Transverse colon (tissue), 4 donors: ENCODE measurements around the gene C6orf163. TPM values are rescaled to one million over a fixed set of nuclear protein-coding genes. Genes with fewer than 3 reads are reported as not detected.
"Not testable (repeated sequence)": the region's sequence is repeated elsewhere in the genome, so short reads cannot be mapped to it uniquely, and the experiment has no call there.

ENCODE experiments used
- DNase-seq: peaks from one replicate; pipeline ENCODE4 v3.0.0-alpha.2; 2019
- H3K27ac ChIP-seq, 4 donors: fragments of 200-600 bp; sonication (generic); 2 replicates each; pipeline ENCODE4 v1.5.1; 2016 to 2018; ENCODE audit warnings: inconsistent platforms in 4 of 4
- H3K27me3 ChIP-seq: fragments of 200-600 bp; sonication (generic); 2 replicates; pipeline ENCODE4 v1.5.1; 2017; ENCODE audit warnings: inconsistent platforms
- H3K36me3 ChIP-seq, 4 donors: fragments of 200-600 bp; sonication (generic); 2 replicates each; pipeline ENCODE4 v1.5.1; 2017 to 2019; ENCODE audit warnings: inconsistent platforms in 4 of 4
- H3K4me1 ChIP-seq, 4 donors: fragments of 200-600 bp; sonication (generic); 2 replicates each; pipeline ENCODE4 v1.5.1; 2017 to 2020; ENCODE audit warnings: inconsistent platforms in 4 of 4
- H3K4me3 ChIP-seq, 4 donors: fragments of 200-600 bp; sonication (generic); 1 replicate in 1 of 4; 2 replicates in 3 of 4; pipeline versions ENCODE4 v1.5.1 to v1.6.1; 2017 to 2019; ENCODE audit warnings: inconsistent platforms in 4 of 4
- H3K9me3 ChIP-seq, 2 donors: fragments of 200-600 bp; sonication (generic); 2 replicates each; pipeline ENCODE4 v1.5.1; 2017 to 2019; ENCODE audit warnings: inconsistent platforms in 2 of 2
- EP300 ChIP-seq: sonication (generic); formaldehyde crosslinking; IDR thresholded peaks from one replicate; pipeline ENCODE4 v1.6.1; 2017; ENCODE audit warnings: antibody characterized with exemption, low read depth
- POLR2A ChIP-seq: fragments of 450-650 bp; IDR thresholded peaks from one replicate; pipeline ENCODE4 v1.6.1; 2016; ENCODE audit warnings: antibody characterized with exemption, mild to moderate bottlenecking, moderate library complexity
- POLR2AphosphoS5 ChIP-seq, 3 donors: sonication (generic); formaldehyde crosslinking; IDR thresholded peaks; one replicate each; pipeline ENCODE4 v1.6.1; 2016; ENCODE audit warnings: antibody characterized with exemption in 3 of 3
- WGBS, 2 donors: methylation state at CpG; one replicate each; pipeline ENCODE4 v1.1.5; 2018; ENCODE audit warnings: low coverage in 1 of 2; 5-methylcytosine and 5-hydroxymethylcytosine counted together
- in situ Hi-C, 4 donors: fragments of 200-750 bp; cut with MboI; loops; one replicate each; pipeline versions ENCODE4 v1.15.0 to v1.15.1; 2017; ENCODE audit warnings: low sequenced_read_pairs in 3 of 4, low pct_ligation_motif_present in 1 of 4, low pct_unique_long_range_greater_than_20kb in 1 of 4
- intact Hi-C: fragments of 100-400 bp; cut with DNase I; formaldehyde crosslinking; loops from one replicate; pipeline ENCODE4 v1.15.1; 2023; ENCODE audit warnings: low total_unique reads
- total RNA-seq, 4 donors: library from RNA; depleted of rRNA; stranded (reverse); fragments of >200 nt; gene quantifications; one replicate each; pipeline ENCODE4 v1.1.0, GENCODE V29; 2016
- TF ChIP-seq, protein P1 (sequence below), 5 experiments: fragments of 200-600 bp in 3 of 5; fragments of 450-650 bp in 2 of 5; sonication (generic) in 3 of 5; IDR thresholded peaks; 1 replicate in 2 of 5; 2 replicates in 3 of 5; pipeline ENCODE4 v1.5.1; 2016 to 2017; ENCODE audit warnings: antibody characterized with exemption in 5 of 5, inconsistent platforms in 3 of 5, mild to moderate bottlenecking in 2 of 5, moderate library complexity in 1 of 5

The C6orf163 gene
- total RNA-seq, 4 donors from 2014 or later, result 3.0 to 14.4 (median 6.6) TPM

DNA sequence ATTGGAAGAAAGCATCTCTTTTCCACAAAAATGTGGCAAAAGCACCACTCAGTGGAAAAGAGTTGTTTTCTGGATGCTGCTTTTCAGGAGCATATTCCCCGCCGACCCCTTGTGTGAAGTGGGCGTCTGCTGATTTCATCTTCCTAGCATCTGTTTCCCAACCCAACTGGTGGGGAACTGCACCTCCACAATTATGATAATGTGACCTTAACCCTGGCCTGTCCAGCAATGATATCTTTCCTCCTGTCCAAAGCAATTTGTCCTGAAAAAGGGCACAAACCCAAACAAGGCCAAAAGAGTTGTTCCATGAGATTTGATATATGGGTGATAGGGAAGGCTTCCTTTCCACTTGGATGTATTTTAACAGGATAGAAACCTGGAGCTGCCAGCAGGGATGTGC lies 29.5 kb upstream of the C6orf163 start:
- in situ Hi-C loops, result no loop called here
- 97 to 100% methylated on average over 2 to 3 of the region's 3 CpGs for WGBS, 2 donors
- Histone ChIP-seq H3K27me3 (peaks cover 30% of the 10 kb centered on the region), H3K27ac (no peak overlapping the region), H3K4me1 (no peaks in the 10 kb centered on the region), H3K36me3 (no peaks in the 10 kb centered on the region), H3K4me3 (no peak overlapping the region), H3K9me3 (no peaks in the 10 kb centered on the region)
- intact Hi-C loops, result no loop called here
- TF ChIP-seq EP300 (no peak), POLR2AphosphoS5 (IDR thresholded peaks at IDR 0.05) (no peak), POLR2A (no peak)
- TF ChIP-seq, protein P1, sequence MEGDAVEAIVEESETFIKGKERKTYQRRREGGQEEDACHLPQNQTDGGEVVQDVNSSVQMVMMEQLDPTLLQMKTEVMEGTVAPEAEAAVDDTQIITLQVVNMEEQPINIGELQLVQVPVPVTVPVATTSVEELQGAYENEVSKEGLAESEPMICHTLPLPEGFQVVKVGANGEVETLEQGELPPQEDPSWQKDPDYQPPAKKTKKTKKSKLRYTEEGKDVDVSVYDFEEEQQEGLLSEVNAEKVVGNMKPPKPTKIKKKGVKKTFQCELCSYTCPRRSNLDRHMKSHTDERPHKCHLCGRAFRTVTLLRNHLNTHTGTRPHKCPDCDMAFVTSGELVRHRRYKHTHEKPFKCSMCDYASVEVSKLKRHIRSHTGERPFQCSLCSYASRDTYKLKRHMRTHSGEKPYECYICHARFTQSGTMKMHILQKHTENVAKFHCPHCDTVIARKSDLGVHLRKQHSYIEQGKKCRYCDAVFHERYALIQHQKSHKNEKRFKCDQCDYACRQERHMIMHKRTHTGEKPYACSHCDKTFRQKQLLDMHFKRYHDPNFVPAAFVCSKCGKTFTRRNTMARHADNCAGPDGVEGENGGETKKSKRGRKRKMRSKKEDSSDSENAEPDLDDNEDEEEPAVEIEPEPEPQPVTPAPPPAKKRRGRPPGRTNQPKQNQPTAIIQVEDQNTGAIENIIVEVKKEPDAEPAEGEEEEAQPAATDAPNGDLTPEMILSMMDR (IDR thresholded peaks at IDR 0.05), result no peak
- DNase-seq, result no peak

DNA sequence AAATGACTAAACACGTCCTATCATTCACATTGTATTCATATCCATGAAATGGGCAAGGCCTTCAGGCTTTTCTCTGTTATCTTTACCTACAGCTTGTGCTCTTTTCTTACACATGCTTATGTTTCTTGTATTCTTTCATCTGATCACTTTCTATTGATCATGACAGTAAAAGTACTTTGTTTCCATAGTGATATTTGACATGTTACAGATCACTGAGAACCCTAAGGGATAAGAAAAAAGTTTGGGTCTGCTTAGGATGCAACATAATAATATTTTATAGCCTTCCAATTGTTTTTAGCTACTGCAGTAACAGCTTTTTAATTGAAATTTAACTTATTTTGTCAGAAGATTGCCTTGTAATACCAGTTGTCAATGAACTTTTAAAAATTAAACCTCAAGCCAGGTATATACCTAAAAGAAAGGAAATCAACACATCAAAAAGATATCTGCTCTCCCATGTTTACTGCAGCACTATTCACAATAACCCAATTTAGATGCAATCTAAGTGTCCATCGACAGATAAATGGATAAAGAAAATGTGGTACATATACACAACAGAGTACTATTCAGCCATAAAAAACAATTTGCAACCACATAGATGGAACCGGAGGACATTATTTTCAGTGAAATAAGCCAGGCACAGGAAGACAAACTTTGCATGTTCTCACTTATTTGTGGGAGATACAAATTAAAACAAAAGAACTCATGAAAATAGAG lies 25.2 kb upstream of the C6orf163 start:
- intact Hi-C loops (no loop called here), in situ Hi-C loops (no loop called here)
- DNase-seq, result no peak
- Histone ChIP-seq H3K27me3 (peaks cover 8% of the 10 kb centered on the region), H3K36me3 (no peaks in the 10 kb centered on the region), H3K9me3 (no peaks in the 10 kb centered on the region), H3K27ac (no peak overlapping the region), H3K4me1 (peaks cover 0 to 7% (median 2%) of the 10 kb centered on the region in 4 donors), H3K4me3 (no peak overlapping the region)
- WGBS, 2 donors, result 80 to 91% methylated on average over 3 of the region's 3 CpGs
- TF ChIP-seq, protein P1 (IDR thresholded peaks at IDR 0.05), result no peak
- no peak for TF ChIP-seq EP300

DNA sequence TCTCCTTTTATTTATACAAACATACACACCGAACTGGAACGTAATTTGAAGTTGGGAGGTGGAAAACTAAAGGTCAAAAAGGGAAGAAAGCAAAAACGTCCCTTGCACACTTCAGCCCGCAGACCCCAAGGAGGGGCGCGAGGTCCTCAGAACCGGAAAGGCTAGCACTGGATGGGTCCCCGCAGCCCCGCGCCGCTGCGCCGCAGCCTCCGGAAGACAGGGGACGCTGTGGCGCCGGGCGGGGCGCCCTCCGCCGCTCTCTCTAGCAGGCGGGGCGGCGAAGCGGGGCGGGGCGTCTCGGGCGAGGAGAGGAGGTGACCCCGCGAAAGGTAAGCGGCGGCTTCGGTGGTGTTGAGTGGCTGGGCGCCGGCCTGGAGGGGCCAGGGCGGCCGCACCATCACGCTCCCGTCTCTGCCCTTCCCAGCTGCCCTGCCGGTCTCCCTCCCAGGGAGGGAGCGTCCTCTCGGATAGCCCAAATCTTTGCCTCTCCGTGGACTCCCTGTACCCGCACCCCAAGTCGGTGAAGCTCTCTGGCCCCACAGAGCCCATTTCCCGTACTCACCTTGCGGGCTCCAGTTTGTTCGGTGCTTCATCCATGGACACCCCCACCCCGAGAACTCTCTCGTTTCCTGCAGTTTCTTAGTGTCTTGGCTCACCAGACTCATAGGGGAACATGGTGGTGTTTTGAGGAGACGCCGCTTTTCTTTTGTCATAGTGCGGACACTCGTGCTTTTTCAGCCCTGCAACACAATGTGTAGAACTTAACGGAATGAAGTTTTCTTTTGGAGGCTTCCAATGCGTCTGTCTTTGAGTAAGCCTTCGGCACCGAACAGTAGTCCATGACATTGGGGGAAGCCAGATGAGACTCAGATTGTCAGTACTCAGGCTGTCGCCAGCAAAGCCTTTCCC lies 22.1 kb upstream of the C6orf163 start, which contains the start of gene SMIM8:
TSS of gene SMIM8 (plus strand) at position 285 of the 909 bp plus-strand sequence. CDS start 14,444 bp downstream, outside the sequence.
- in situ Hi-C loops, result no loop called here

DNA sequence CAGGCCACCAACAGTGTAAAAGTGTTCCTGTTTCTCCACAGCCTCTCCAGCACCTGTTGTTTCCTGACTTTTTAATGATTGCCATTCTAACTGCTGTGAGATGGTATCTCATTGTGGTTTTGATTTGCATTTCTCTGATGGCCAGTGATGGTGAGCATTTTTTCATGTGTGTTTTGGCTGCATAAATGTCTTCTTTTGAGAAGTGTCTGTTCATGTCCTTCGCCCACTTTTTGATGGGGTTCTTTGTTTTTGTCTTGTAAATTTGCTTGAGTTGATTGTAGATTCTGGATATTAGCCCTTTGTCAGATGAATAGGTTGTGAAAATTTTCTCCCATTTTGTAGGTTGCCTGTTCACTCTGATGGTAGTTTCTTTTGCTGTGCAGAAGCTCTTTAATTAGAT lies 20.7 kb upstream of the C6orf163 start:
- DNase-seq, H3K27ac ChIP-seq, H3K36me3 ChIP-seq, intact Hi-C loops, H3K4me3 ChIP-seq, H3K27me3 ChIP-seq, H3K4me1 ChIP-seq, in situ Hi-C loops, H3K9me3 ChIP-seq: not testable (repeated sequence)
- 93 to 100% methylated on average over 1 of the region's 1 CpG for WGBS, 2 donors

More for the DNA sequence above, 22.1 kb upstream of the C6orf163 start, which contains the start of gene SMIM8:
- TF ChIP-seq POLR2A (peak; percentile 51), EP300 (no peak), POLR2AphosphoS5 (IDR thresholded peaks at IDR 0.05) (peak; percentile 48 to 68 (median 61))
- TF ChIP-seq, protein P1 (IDR thresholded peaks at IDR 0.05), result peak; percentile 82 to 99 (median 99)
- Histone ChIP-seq H3K4me3 (peak within 1 kb of the TSS; percentile 67 to 99 (median 84)), H3K27me3 (no peaks in the 10 kb centered on the region), H3K4me1 (peaks cover 0 to 7% (median 2%) of the 10 kb centered on the region in 4 donors), H3K9me3 (no peaks in the 10 kb centered on the region), H3K27ac (peak within 1 kb of the TSS; percentile 76 to 86 (median 80)), H3K36me3 (no peaks in the 10 kb centered on the region)
- intact Hi-C loops, result no loop called here
- WGBS, 2 donors, result 0 to 1% methylated on average over 9 to 60 of the region's 60 CpGs
- peak; percentile 87 for DNase-seq
